ENCODE results near the gene AMPD1. TPM values are rescaled to one million over a fixed set of nuclear protein-coding genes. Genes with fewer than 3 reads are reported as not detected.

Gene AMPD1
- polyA plus RNA-seq, 1 experiment: not detected

GRCh38 chr1:114666954-114667353 is 28.4 kb downstream of the AMPD1 start:
- H3K27me3 ChIP-seq (ENCODE audit: control insufficient read depth, insufficient read depth, low read length): no peaks in the 10 kb centered on the region

GRCh38 chr1:114660238-114660637 is 35.1 kb downstream of the AMPD1 start:
- no peak for DNase-seq (ENCODE audit: low read depth, low spot score)
- Histone ChIP-seq H3K27ac (ENCODE audit: low read depth, low read length) (no peak overlapping the region), H3K4me3 (ENCODE audit: low read depth, low read length) (no peak overlapping the region), H3K9me3 (ENCODE audit: control insufficient read depth, insufficient read depth, low read length) (no peaks in the 10 kb centered on the region), H3K27me3 (ENCODE audit: control insufficient read depth, insufficient read depth, low read length) (peaks cover 6% of the 10 kb centered on the region)
- ChIA-PET CTCF (interaction anchor here (0.7 kb wide), 1 partner anchor 9 kb away, joined by 3 read pairs; the partner anchor contains the start of gene DENND2C), POLR2A (no interaction called here)
- no peak for TF ChIP-seq CTCF (IDR thresholded peaks at IDR 0.05; ENCODE audit: low read depth, low read length)

More at GRCh38 chr1:114666954-114667353, 28.4 kb downstream of the AMPD1 start:
- POLR2A ChIA-PET: no interaction called here
- TF ChIP-seq CTCF (IDR thresholded peaks at IDR 0.05; ENCODE audit: low read depth, low read length): no peak
- Histone ChIP-seq H3K9me3 (ENCODE audit: control insufficient read depth, insufficient read depth, low read length) (no peaks in the 10 kb centered on the region), H3K4me3 (ENCODE audit: low read depth, low read length) (no peak overlapping the region), H3K27ac (ENCODE audit: low read depth, low read length) (no peak overlapping the region)
- DNase-seq (ENCODE audit: low read depth, low spot score): no peak
- CTCF ChIA-PET: interaction anchor here (5.4 kb wide), 1 partner anchor 320 kb away, joined by 25 read pairs; no protein-coding TSS in a partner anchor

GRCh38 chr1:114651893-114652292 is 43.5 kb downstream of the AMPD1 start:
- no peaks in the 10 kb centered on the region for H3K9me3 ChIP-seq (ENCODE audit: control insufficient read depth, insufficient read depth, low read length)
- POLR2A ChIA-PET: no interaction called here
- no peak for DNase-seq (ENCODE audit: low read depth, low spot score)
- CTCF ChIA-PET: no interaction called here
- no peaks in the 10 kb centered on the region for H3K27me3 ChIP-seq (ENCODE audit: control insufficient read depth, insufficient read depth, low read length)
- H3K4me3 ChIP-seq (ENCODE audit: low read depth, low read length): no peak overlapping the region
- no peak for TF ChIP-seq CTCF (IDR thresholded peaks at IDR 0.05; ENCODE audit: low read depth, low read length)
- no peak overlapping the region for H3K27ac ChIP-seq (ENCODE audit: low read depth, low read length)

GRCh38 chr1:114648503-114648902 is 46.8 kb downstream of the AMPD1 start:
- CTCF ChIA-PET: no interaction called here

GRCh38 chr1:114641377-114641776 is 54.0 kb downstream of the AMPD1 start:
- no peaks in the 10 kb centered on the region for H3K27me3 ChIP-seq (ENCODE audit: control insufficient read depth, insufficient read depth, low read length)
- no peak overlapping the region for H3K27ac ChIP-seq (ENCODE audit: low read depth, low read length)
- CTCF ChIA-PET: interaction anchor here (0.5 kb wide), 1 partner anchor 226 kb away, joined by 3 read pairs; no protein-coding TSS in a partner anchor
- no peak overlapping the region for H3K4me3 ChIP-seq (ENCODE audit: low read depth, low read length)
- POLR2A ChIA-PET: no interaction called here
- no peak for DNase-seq (ENCODE audit: low read depth, low spot score)
- no peak for TF ChIP-seq CTCF (IDR thresholded peaks at IDR 0.05; ENCODE audit: low read depth, low read length)
- no peaks in the 10 kb centered on the region for H3K9me3 ChIP-seq (ENCODE audit: control insufficient read depth, insufficient read depth, low read length)

More at GRCh38 chr1:114648503-114648902, 46.8 kb downstream of the AMPD1 start:
- H3K4me3 ChIP-seq (ENCODE audit: low read depth, low read length): no peak overlapping the region
- no peak overlapping the region for H3K27ac ChIP-seq (ENCODE audit: low read depth, low read length)
- POLR2A ChIA-PET: no interaction called here
- no peak for DNase-seq (ENCODE audit: low read depth, low spot score)
- no peaks in the 10 kb centered on the region for H3K27me3 ChIP-seq (ENCODE audit: control insufficient read depth, insufficient read depth, low read length)
- no peaks in the 10 kb centered on the region for H3K9me3 ChIP-seq (ENCODE audit: control insufficient read depth, insufficient read depth, low read length)
- no peak for TF ChIP-seq CTCF (IDR thresholded peaks at IDR 0.05; ENCODE audit: low read depth, low read length)

Measured in AG04450 (cell line).